ENCODE data around the gene ATG9B.
"Not testable (repeated sequence)": the region's sequence is repeated elsewhere in the genome, so short reads cannot be mapped to it uniquely, and the experiment has no call there.

Gene ATG9B

GRCh38 chr7:151058781-151059366, 34.6 kb upstream of the ATG9B start:
- no peak for DNase-seq

GRCh38 chr7:151057989-151058780, 33.9 kb upstream of the ATG9B start:
- peak; percentile 100 for DNase-seq

GRCh38 chr7:151057506-151057988, 33.3 kb upstream of the ATG9B start, which contains the start of gene CDK5:
TSS of gene CDK5 (minus strand) at chr7:151057897. CDS start at chr7:151057848, 49 bp downstream.
- DNase-seq, result no peak

DNA sequence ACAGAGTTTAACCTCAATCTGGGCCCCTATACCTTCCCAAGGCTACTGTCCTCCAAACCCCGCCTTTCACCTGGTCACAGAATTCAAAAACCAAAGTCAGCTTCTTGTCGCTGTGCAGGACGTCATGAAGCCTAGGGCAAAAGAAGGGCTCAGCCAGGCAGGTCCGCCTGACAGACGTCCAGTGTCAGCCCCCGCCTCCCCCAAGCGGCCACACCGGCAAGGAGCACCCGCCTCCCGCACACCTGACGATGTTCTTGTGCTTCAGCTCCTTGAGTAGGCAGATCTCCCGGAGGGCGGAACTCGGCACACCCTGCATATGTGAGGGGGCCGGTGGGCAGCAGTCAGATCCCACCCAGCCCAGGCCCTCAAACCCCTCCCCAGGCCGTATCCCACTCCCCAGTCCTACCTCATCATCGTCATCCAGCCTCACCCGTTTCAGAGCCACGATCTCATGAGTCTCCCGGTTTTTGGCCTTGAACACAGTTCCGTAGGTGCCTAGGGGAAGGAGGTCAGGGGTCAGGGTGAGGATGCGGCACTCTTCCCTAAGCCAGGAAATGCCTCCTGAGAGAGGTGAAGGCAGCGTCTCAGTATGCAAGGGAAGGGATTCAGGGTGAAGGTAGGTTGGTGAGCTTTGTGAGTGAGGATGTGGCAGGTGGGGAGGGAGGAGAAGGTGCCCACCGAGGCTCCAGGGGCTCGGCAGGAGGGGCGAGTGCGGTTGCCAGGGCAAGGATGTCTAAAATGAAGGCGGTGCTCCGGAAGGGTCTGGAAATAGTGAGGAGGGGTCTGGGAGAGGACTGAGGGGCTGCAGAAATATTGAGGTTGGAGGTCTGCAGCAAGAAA, 32.6 kb upstream of the ATG9B start:
- peak; percentile 89 for DNase-seq

DNA sequence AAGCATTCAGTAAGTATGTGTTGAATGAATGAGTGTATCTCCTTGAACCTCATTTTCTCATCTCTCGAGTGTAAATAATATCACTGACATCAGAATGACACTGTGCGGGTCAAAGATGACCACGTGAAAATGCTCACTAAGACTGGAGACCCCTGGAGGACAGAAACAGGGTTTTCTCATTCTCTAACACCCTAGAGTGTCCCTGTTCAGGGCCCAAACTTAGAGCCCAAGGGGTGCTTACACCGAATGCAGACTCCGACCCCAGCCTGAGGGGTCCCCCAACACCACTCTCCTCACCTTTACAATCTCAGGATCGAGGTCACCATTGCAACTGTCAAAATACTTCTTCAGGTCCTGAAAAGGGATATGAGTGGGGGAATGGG, 32.0 kb upstream of the ATG9B start:
- no peak for DNase-seq

GRCh38 chr7:151053751-151054150, 29.5 kb upstream of the ATG9B start:
- DNase-seq, result no peak

- DNase-seq, result no peak
Observed at GRCh38 chr7:151053096-151053495, 28.8 kb upstream of the ATG9B start.

GRCh38 chr7:151051108-151051507, 26.8 kb upstream of the ATG9B start:
- peak; percentile 92 for DNase-seq

DNA sequence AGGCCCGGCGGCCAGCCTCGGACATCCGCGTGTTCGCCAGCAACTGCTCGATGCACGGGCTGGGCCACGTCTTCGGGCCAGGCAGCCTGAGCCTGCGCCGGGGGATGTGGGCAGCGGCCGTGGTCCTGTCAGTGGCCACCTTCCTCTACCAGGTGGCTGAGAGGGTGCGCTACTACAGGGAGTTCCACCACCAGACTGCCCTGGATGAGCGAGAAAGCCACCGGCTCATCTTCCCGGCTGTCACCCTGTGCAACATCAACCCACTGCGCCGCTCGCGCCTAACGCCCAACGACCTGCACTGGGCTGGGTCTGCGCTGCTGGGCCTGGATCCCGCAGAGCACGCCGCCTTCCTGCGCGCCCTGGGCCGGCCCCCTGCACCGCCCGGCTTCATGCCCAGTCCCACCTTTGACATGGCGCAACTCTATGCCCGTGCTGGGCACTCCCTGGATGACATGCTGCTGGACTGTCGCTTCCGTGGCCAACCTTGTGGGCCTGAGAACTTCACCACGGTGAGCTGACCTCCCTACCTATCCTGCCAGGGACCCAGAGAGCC, 24.7 kb upstream of the ATG9B start:
- no peak for DNase-seq

- no peak for DNase-seq
Observed at GRCh38 chr7:151047976-151048815, 23.9 kb upstream of the ATG9B start, which contains the start of gene ASIC3. TSS of gene ASIC3 (plus strand) at chr7:151048531. CDS start at chr7:151048886, 355 bp downstream.

GRCh38 chr7:151046603-151047573, 22.6 kb upstream of the ATG9B start:
- no peak for DNase-seq

- no peak for DNase-seq
Observed at GRCh38 chr7:151045967-151046366, 21.7 kb upstream of the ATG9B start.

DNA sequence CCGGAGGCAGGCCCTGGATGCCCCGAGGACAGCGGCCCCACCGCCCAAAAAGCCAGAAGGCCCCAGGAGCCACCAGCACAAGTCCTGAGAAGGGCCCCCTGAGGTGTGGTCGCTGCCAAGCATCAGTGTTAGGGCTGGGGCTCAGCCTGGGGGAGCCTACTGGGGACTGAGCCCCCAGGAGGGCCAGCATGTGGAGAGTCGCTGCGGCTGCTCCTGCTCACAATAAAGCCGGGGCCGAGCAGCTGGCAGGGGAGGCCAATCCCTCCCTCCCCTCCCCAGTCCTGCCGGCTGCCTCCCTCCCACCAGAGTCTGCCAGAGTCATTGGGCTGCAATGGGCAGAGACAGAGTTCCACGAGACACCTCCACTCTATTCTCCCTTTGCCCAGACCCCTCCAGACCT, 21.0 kb upstream of the ATG9B start:
- no peak for DNase-seq

- DNase-seq, result no peak
Observed at GRCh38 chr7:151043959-151044358, 19.7 kb upstream of the ATG9B start.

- DNase-seq, result not testable (repeated sequence)
Observed at GRCh38 chr7:151043449-151043848, 19.2 kb upstream of the ATG9B start.

- no peak for DNase-seq
Observed at GRCh38 chr7:151040616-151041375, 16.5 kb upstream of the ATG9B start.

DNA sequence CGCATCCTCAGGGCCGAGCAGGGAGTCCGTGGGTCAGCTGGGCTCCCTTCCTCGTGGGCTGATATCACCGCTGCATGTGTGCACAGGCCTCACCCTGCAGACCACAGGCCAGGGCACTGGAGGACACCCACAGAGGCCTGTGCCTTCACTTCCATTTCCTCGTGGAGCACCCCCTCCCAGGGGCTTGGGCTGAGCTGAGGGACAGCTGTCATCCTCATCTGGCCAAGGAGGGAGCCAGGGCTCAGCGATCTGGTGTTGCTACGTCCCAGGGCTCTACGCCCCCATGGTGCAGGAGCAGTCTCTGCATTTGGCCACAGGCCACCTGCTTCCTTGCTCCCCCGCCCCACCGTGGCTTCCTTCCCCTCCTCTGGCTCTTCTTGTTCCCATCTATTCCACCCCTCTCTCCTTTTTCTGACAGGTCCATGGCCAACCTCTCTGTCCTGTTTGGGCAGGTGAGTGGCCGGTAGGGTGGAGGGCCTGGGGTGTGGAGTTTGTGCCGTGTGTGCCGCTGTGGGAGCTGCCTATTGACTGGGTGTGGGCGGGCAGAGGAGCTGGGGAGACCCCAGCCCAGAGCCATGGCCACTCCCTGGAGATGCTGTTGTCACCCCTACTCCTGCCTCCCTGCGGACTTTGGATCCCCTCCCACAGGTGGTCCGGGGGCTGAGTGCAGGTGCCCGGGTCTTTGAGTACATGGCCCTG, 15.7 kb upstream of the ATG9B start:
- no peak for DNase-seq

DNA sequence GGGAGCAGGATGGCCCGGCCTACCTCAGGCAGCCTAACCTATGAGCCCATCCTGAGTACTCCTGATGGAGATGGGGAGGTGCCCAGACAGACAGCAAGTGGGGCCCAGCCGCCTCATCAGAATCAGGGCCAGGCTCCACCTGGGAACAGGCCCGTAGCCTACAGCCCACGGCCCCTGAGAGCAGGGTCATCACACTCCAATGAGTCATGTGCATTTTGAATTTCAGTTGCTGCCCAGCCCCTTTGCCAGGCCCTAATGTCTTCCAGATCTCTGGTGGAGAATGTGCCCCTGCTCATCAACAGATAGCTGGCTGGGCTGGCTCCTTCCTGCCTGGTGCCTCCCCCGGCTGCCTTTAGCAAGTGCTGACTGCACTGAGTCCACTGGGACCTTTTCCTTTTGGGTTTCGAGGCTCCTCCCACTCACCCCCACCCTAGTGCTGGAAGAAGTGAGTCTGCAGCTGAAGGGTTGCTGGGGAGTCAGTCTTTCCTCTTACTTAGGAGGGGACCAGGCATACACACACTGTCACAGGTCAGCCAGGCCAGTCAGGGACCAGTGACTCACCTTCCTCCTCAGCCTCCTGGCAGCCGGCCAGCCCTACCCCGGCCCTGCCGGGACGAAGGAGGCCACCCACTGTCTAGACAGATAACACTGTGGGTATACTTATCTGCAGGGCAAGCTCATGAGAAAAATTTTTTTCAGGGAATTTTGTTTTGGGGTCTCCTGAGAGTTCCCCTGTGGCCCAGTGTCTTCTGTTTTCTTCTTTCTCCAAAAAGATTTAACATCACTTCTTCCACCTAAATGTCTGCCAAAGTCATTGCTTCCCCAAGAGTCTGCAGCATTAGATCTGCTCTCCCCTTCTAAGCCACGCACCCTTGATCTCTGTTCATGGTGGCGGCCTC, 14.9 kb upstream of the ATG9B start:
- DNase-seq, result peak; percentile 98
